ENCODE results near the gene MLXIPL. TPM values are rescaled to one million over a fixed set of nuclear protein-coding genes. Genes with fewer than 3 reads are reported as not detected.
"Not testable (repeated sequence)": the region's sequence is repeated elsewhere in the genome, so short reads cannot be mapped to it uniquely, and the experiment has no call there.

MLXIPL gene
- total RNA-seq, 3 donors from 2014 or later = 10.4 to 109 (median 21.3) TPM

GRCh38 chr7:73618538-73618937, 5.8 kb downstream of the MLXIPL start:
- TF ChIP-seq POLR2AphosphoS5 (IDR thresholded peaks at IDR 0.05) (no peak), CTCF (IDR thresholded peaks at IDR 0.05) (no peak), POLR2A (IDR thresholded peaks at IDR 0.05) (no peak)
- H3K27ac ChIP-seq = no peak overlapping the region
- no peak for DNase-seq (ENCODE audit: low spot score in 2 of 2)
- peaks cover 0 to 15% of the 10 kb centered on the region in 2 donors for H3K27me3 ChIP-seq
- H3K9me3 ChIP-seq = no peaks in the 10 kb centered on the region
- no peak overlapping the region for H3K4me3 ChIP-seq
- intact Hi-C loops (cut with DNase I; ENCODE audit: low total_unique reads) = no loop called here
- H3K36me3 ChIP-seq = no peaks in the 10 kb centered on the region
- peaks cover 0 to 11% of the 10 kb centered on the region in 2 donors for H3K4me1 ChIP-seq

GRCh38 chr7:73617520-73617919, 6.8 kb downstream of the MLXIPL start:
- intact Hi-C loops (cut with DNase I; ENCODE audit: low total_unique reads); H3K27ac ChIP-seq; H3K4me3 ChIP-seq; H3K36me3 ChIP-seq; H3K27me3 ChIP-seq; DNase-seq (ENCODE audit: low spot score in 2 of 2); H3K4me1 ChIP-seq; H3K9me3 ChIP-seq: not testable (repeated sequence)

- no peak overlapping the region for H3K27ac ChIP-seq
- TF ChIP-seq POLR2A (IDR thresholded peaks at IDR 0.05) = no peak
- TF ChIP-seq POLR2AphosphoS5 (IDR thresholded peaks at IDR 0.05) = no peak
- TF ChIP-seq CTCF (IDR thresholded peaks at IDR 0.05) = no peak
- H3K27me3 ChIP-seq = peaks cover 0 to 3% of the 10 kb centered on the region in 2 donors
- DNase-seq (ENCODE audit: low spot score in 2 of 2) = no peak
- no peaks in the 10 kb centered on the region for H3K36me3 ChIP-seq
- intact Hi-C loops (cut with DNase I; ENCODE audit: low total_unique reads) = no loop called here
- H3K9me3 ChIP-seq = no peaks in the 10 kb centered on the region
- no peaks in the 10 kb centered on the region for H3K4me1 ChIP-seq
- no peak overlapping the region for H3K4me3 ChIP-seq
Observed at GRCh38 chr7:73615886-73616285, 8.4 kb downstream of the MLXIPL start.

GRCh38 chr7:73614937-73615336, 9.4 kb downstream of the MLXIPL start:
- H3K4me1 ChIP-seq; H3K4me3 ChIP-seq; H3K27ac ChIP-seq; H3K9me3 ChIP-seq; H3K36me3 ChIP-seq; DNase-seq (ENCODE audit: low spot score in 2 of 2); H3K27me3 ChIP-seq; intact Hi-C loops (cut with DNase I; ENCODE audit: low total_unique reads): not testable (repeated sequence)

- Histone ChIP-seq H3K9me3 (no peaks in the 10 kb centered on the region), H3K27ac (no peak overlapping the region), H3K4me1 (no peaks in the 10 kb centered on the region), H3K4me3 (no peak overlapping the region), H3K27me3 (peaks cover 0 to 3% of the 10 kb centered on the region in 2 donors), H3K36me3 (no peaks in the 10 kb centered on the region)
- intact Hi-C loops (cut with DNase I; ENCODE audit: low total_unique reads) = no loop called here
- no peak for DNase-seq (ENCODE audit: low spot score in 2 of 2)
- TF ChIP-seq POLR2A (IDR thresholded peaks at IDR 0.05) (no peak), POLR2AphosphoS5 (IDR thresholded peaks at IDR 0.05) (no peak), CTCF (IDR thresholded peaks at IDR 0.05) (no peak)
Observed at GRCh38 chr7:73613954-73614735, 10.2 kb downstream of the MLXIPL start.

- Histone ChIP-seq H3K4me3 (no peak overlapping the region), H3K27me3 (peaks cover 0 to 3% of the 10 kb centered on the region in 2 donors), H3K4me1 (no peaks in the 10 kb centered on the region), H3K27ac (no peak overlapping the region), H3K36me3 (no peaks in the 10 kb centered on the region), H3K9me3 (no peaks in the 10 kb centered on the region)
- intact Hi-C loops (cut with DNase I; ENCODE audit: low total_unique reads) = no loop called here
- TF ChIP-seq CTCF (IDR thresholded peaks at IDR 0.05) (no peak), POLR2AphosphoS5 (IDR thresholded peaks at IDR 0.05) (no peak), POLR2A (IDR thresholded peaks at IDR 0.05) (no peak)
- DNase-seq (ENCODE audit: low spot score in 2 of 2) = no peak
Observed at GRCh38 chr7:73612598-73613269, 11.6 kb downstream of the MLXIPL start.

All from breast epithelium (tissue), 4 donors.